GM12872 (cell line): ENCODE measurements around the gene TLR3.

Experiments
- TF ChIP-seq, protein P1 (sequence below): IDR thresholded peaks from 3 replicates; pipeline ENCODE4 v1.5.1; 2011; ENCODE audit warnings: low read depth, mild to moderate bottlenecking, low read length, moderate library complexity; ENCODE audit not compliant: insufficient read depth

TLR3 gene

DNA sequence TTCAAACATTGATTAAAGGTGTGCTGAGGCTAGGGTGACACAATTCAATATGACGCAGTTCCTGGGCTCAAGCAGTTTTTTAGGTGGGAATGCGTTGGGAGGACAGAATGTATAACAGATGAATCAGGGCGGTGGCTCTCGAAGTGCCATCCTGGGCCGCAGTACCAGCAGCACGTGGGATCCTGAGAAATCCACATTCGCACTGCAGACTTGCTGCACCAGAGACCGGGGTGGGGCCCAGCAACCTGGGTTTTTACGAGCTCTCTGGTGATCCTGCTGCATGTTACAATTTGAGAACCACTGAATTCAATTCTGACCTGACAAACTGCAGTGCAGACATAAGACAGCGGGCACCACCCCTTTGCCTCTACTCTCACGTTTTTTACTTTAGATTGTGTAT lies 65.9 kb downstream of the TLR3 start:
- TF ChIP-seq, protein P1, sequence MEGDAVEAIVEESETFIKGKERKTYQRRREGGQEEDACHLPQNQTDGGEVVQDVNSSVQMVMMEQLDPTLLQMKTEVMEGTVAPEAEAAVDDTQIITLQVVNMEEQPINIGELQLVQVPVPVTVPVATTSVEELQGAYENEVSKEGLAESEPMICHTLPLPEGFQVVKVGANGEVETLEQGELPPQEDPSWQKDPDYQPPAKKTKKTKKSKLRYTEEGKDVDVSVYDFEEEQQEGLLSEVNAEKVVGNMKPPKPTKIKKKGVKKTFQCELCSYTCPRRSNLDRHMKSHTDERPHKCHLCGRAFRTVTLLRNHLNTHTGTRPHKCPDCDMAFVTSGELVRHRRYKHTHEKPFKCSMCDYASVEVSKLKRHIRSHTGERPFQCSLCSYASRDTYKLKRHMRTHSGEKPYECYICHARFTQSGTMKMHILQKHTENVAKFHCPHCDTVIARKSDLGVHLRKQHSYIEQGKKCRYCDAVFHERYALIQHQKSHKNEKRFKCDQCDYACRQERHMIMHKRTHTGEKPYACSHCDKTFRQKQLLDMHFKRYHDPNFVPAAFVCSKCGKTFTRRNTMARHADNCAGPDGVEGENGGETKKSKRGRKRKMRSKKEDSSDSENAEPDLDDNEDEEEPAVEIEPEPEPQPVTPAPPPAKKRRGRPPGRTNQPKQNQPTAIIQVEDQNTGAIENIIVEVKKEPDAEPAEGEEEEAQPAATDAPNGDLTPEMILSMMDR = no peak

DNA sequence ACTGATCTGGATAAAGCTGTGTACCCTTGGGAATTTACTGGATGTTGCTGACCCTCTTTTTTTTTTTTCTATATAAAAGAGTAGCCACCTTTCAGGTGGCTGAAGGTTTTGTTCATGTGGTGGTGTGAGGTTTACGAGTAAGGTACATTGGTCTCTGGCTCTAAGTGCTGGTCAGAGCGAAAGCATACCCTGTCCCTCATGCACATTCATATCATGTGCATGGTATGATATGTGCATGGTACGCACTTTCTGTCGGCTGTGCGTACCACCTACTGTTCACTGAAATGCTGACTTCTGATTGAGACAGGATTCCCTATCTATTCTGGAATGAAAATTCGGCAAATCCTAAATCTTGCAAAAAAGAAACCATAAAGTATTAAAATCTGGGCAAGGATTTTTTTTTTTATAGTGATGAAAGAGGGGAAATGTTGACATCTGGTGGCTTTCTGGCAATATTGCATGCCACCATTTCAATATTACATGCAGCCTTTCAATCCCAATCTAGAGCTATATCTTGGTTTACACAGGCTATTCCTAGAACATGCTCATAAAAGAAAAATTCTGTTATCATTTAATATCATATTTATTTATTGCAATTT lies 68.3 kb downstream of the TLR3 start:
- TF ChIP-seq, protein P1 = peak; percentile 62
